Esophagus (tissue), 2 donors: ENCODE data around the gene AUTS2. TPM values are rescaled to one million over a fixed set of nuclear protein-coding genes. Genes with fewer than 3 reads are reported as not detected.

Experiments
- H3K27ac ChIP-seq, 2 donors: one replicate each; pipeline ENCODE4 v1.5.1; 2013; ENCODE audit warnings: low read depth in 2 of 2, mild to moderate bottlenecking in 2 of 2, inconsistent platforms in 1 of 2, low read length in 1 of 2, moderate library complexity in 1 of 2
- H3K27me3 ChIP-seq, 2 donors: one replicate each; pipeline ENCODE4 v1.6.1; 2013; ENCODE audit warnings: low read length in 2 of 2, control low read depth in 1 of 2, mild to moderate bottlenecking in 1 of 2; ENCODE audit not compliant: insufficient read depth in 2 of 2, control insufficient read depth in 1 of 2
- H3K36me3 ChIP-seq, 2 donors: one replicate each; pipeline ENCODE4 v1.6.1; 2013; ENCODE audit warnings: low read length in 1 of 2; ENCODE audit not compliant: control insufficient read depth in 2 of 2, insufficient read depth in 2 of 2
- H3K4me1 ChIP-seq, 2 donors: one replicate each; pipeline ENCODE4 v1.6.1; 2013; ENCODE audit warnings: low read length in 1 of 2; ENCODE audit not compliant: control insufficient read depth in 2 of 2, insufficient read depth in 2 of 2
- H3K4me3 ChIP-seq, 2 donors: one replicate each; pipeline ENCODE4 v1.5.1; 2013; ENCODE audit warnings: low read length in 2 of 2, mild to moderate bottlenecking in 2 of 2, low read depth in 1 of 2, moderate library complexity in 1 of 2
- H3K9me3 ChIP-seq, 2 donors: one replicate each; pipeline ENCODE4 v1.6.1; 2013; ENCODE audit warnings: mild to moderate bottlenecking in 2 of 2, low read depth in 1 of 2, low read length in 1 of 2, moderate library complexity in 1 of 2; ENCODE audit not compliant: control insufficient read depth in 2 of 2, insufficient read depth in 1 of 2
- WGBS, 2 donors: extraction: QIAGEN DNeasy Blood & Tissue Kit; methylation state at CpG; one replicate each; pipeline ENCODE4 v1.1.7; 2013; 5-methylcytosine and 5-hydroxymethylcytosine counted together
- polyA plus RNA-seq, 2 donors: library from polyadenylated mRNA; stranded (reverse); fragments of 200-250 nt; gene quantifications; one replicate each; pipeline ENCODE4 v1.2.3, GENCODE V29; 2013
- donor health status: healthy with polysubstance abuse.
- donor health status: Bipolar disorder and iron deficiency.

Gene AUTS2
- polyA plus RNA-seq, 2 donors = 8.3 to 15.6 TPM

GRCh38 chr7:69686366-69686765, 88.1 kb downstream of the AUTS2 start:
- Histone ChIP-seq H3K36me3 (no peaks in the 10 kb centered on the region), H3K27ac (no peak overlapping the region), H3K27me3 (no peaks in the 10 kb centered on the region), H3K9me3 (no peaks in the 10 kb centered on the region), H3K4me3 (no peak overlapping the region), H3K4me1 (no peaks in the 10 kb centered on the region)
- WGBS, 2 donors = 94 to 97% methylated on average over 2 of the region's 2 CpGs

- Histone ChIP-seq H3K27ac (no peak overlapping the region), H3K27me3 (no peaks in the 10 kb centered on the region), H3K4me1 (no peaks in the 10 kb centered on the region), H3K9me3 (no peaks in the 10 kb centered on the region), H3K36me3 (no peaks in the 10 kb centered on the region), H3K4me3 (no peak overlapping the region)
- 66% methylated on average over 4 of the region's 4 CpGs for WGBS, 2 donors
Observed at GRCh38 chr7:69687739-69688433, 89.6 kb downstream of the AUTS2 start.

GRCh38 chr7:69690329-69690728, 92.1 kb downstream of the AUTS2 start:
- Histone ChIP-seq H3K4me1 (no peaks in the 10 kb centered on the region), H3K27me3 (no peaks in the 10 kb centered on the region), H3K4me3 (no peak overlapping the region), H3K27ac (no peak overlapping the region), H3K36me3 (no peaks in the 10 kb centered on the region), H3K9me3 (no peaks in the 10 kb centered on the region)
- whole genome bisulfite sequencing, 2 donors = 82 to 94% methylated on average over 6 of the region's 6 CpGs

GRCh38 chr7:69691327-69691726, 93.1 kb downstream of the AUTS2 start:
- no peaks in the 10 kb centered on the region for H3K9me3 ChIP-seq
- 83 to 96% methylated on average over 6 of the region's 6 CpGs for WGBS, 2 donors

GRCh38 chr7:69691734-69692133, 93.5 kb downstream of the AUTS2 start:
- no peak overlapping the region for H3K27ac ChIP-seq
- no peaks in the 10 kb centered on the region for H3K4me1 ChIP-seq
- no peak overlapping the region for H3K4me3 ChIP-seq
- WGBS, 2 donors = 68 to 76% methylated on average over 4 of the region's 4 CpGs
- H3K27me3 ChIP-seq = no peaks in the 10 kb centered on the region
- no peaks in the 10 kb centered on the region for H3K9me3 ChIP-seq
- no peaks in the 10 kb centered on the region for H3K36me3 ChIP-seq

More at GRCh38 chr7:69691327-69691726, 93.1 kb downstream of the AUTS2 start:
- Histone ChIP-seq H3K27me3 (no peaks in the 10 kb centered on the region), H3K36me3 (no peaks in the 10 kb centered on the region), H3K4me3 (no peak overlapping the region), H3K27ac (no peak overlapping the region), H3K4me1 (no peaks in the 10 kb centered on the region)

GRCh38 chr7:69692611-69693010, 94.3 kb downstream of the AUTS2 start:
- H3K27me3 ChIP-seq = no peaks in the 10 kb centered on the region
- no peak overlapping the region for H3K27ac ChIP-seq
- no peaks in the 10 kb centered on the region for H3K9me3 ChIP-seq
- H3K4me1 ChIP-seq = no peaks in the 10 kb centered on the region
- H3K4me3 ChIP-seq = no peak overlapping the region
- H3K36me3 ChIP-seq = no peaks in the 10 kb centered on the region
- 84 to 85% methylated on average over 3 of the region's 3 CpGs for WGBS, 2 donors

GRCh38 chr7:69693042-69693441, 94.8 kb downstream of the AUTS2 start:
- Histone ChIP-seq H3K36me3 (no peaks in the 10 kb centered on the region), H3K9me3 (no peaks in the 10 kb centered on the region)
- WGBS, 2 donors = 78 to 85% methylated on average over 1 of the region's 1 CpG

GRCh38 chr7:69696054-69696591, 97.8 kb downstream of the AUTS2 start:
- H3K36me3 ChIP-seq = no peaks in the 10 kb centered on the region
- H3K27ac ChIP-seq = no peak overlapping the region
- WGBS, 2 donors = 72 to 74% methylated on average over 7 of the region's 7 CpGs
- no peaks in the 10 kb centered on the region for H3K9me3 ChIP-seq
- no peak overlapping the region for H3K4me3 ChIP-seq
- H3K27me3 ChIP-seq = no peaks in the 10 kb centered on the region
- no peaks in the 10 kb centered on the region for H3K4me1 ChIP-seq

More at GRCh38 chr7:69693042-69693441, 94.8 kb downstream of the AUTS2 start:
- H3K4me1 ChIP-seq = no peaks in the 10 kb centered on the region
- H3K27me3 ChIP-seq = no peaks in the 10 kb centered on the region
- H3K4me3 ChIP-seq = no peak overlapping the region
- no peak overlapping the region for H3K27ac ChIP-seq

- no peaks in the 10 kb centered on the region for H3K9me3 ChIP-seq
- no peaks in the 10 kb centered on the region for H3K27me3 ChIP-seq
- H3K27ac ChIP-seq = no peak overlapping the region
- H3K4me3 ChIP-seq = no peak overlapping the region
- 63 to 66% methylated on average over 5 of the region's 5 CpGs for WGBS, 2 donors
- H3K36me3 ChIP-seq = no peaks in the 10 kb centered on the region
- no peaks in the 10 kb centered on the region for H3K4me1 ChIP-seq
Observed at GRCh38 chr7:69696686-69697685, 98.7 kb downstream of the AUTS2 start.
